ENCODE measurements around the gene NDE1. TPM values are rescaled to one million over a fixed set of nuclear protein-coding genes. Genes with fewer than 3 reads are reported as not detected.
A peak's percentile ranks its signal among the peaks of the same experiment; 100 is the strongest.

NDE1 gene
- total RNA-seq, 2 donors from 2014 or later = 26.5 to 37.0 TPM

DNA sequence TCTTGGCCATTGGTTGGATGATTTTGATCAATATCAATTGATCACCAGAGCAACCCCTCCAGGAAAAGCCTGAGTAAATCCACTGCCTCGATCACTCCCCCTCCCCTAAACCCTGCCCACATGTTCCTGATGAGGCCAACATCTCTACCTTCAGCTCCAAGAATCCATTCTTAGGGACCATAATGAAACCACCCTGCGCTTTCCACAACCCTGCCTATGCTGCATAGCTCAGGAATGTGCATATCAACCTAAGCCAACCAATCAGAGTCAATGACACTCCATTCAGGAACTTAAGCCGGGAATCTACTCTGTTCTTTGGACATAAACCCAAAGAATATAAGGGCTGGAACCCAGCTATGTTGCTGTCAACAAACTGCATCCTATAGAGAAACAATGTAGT, 120.5 kb downstream of the NDE1 start:
- DNase-seq (ENCODE audit: low spot score) = no peak
- no peaks in the 10 kb centered on the region for H3K9me3 ChIP-seq
- no peak overlapping the region for H3K4me3 ChIP-seq
- TF ChIP-seq, protein P1, sequence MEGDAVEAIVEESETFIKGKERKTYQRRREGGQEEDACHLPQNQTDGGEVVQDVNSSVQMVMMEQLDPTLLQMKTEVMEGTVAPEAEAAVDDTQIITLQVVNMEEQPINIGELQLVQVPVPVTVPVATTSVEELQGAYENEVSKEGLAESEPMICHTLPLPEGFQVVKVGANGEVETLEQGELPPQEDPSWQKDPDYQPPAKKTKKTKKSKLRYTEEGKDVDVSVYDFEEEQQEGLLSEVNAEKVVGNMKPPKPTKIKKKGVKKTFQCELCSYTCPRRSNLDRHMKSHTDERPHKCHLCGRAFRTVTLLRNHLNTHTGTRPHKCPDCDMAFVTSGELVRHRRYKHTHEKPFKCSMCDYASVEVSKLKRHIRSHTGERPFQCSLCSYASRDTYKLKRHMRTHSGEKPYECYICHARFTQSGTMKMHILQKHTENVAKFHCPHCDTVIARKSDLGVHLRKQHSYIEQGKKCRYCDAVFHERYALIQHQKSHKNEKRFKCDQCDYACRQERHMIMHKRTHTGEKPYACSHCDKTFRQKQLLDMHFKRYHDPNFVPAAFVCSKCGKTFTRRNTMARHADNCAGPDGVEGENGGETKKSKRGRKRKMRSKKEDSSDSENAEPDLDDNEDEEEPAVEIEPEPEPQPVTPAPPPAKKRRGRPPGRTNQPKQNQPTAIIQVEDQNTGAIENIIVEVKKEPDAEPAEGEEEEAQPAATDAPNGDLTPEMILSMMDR (IDR thresholded peaks at IDR 0.05) = no peak
- no peak for ATAC-seq (ENCODE audit: insufficient number of reproducible peaks, low FRiP score, low read depth)
- peaks cover 52% of the 10 kb centered on the region for H3K36me3 ChIP-seq
- peaks cover 28 to 89% of the 10 kb centered on the region in 2 donors for H3K4me1 ChIP-seq (ENCODE audit: control insufficient read depth in 1 of 2, low read depth in 2 of 2)
- no peaks in the 10 kb centered on the region for H3K27me3 ChIP-seq (replicated peaks; ENCODE audit: insufficient read depth)
- H3K27ac ChIP-seq = peak overlapping the region; percentile 73 to 76

DNA sequence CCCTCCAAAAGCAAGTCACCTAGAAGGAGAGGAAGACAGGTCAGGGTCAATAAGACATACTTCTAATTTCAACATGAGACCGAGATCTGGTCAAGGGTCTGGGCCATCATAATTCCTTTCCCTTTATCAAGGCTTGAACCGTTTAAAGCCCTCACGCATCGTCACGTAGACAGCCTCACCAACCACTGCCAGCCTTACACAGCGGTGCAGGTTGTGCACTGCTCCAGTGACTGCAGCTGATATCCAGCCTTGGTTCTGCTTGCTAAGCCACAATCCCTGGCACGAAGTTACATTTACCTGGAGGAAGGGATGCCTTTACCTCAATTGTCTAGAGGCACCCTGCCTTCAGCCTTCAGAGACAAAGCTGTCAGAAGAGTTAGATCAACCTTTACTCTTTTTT, 121.6 kb downstream of the NDE1 start:
- TF ChIP-seq, protein P1 (IDR thresholded peaks at IDR 0.05) = no peak
- H3K27me3 ChIP-seq (replicated peaks; ENCODE audit: insufficient read depth) = no peaks in the 10 kb centered on the region

DNA sequence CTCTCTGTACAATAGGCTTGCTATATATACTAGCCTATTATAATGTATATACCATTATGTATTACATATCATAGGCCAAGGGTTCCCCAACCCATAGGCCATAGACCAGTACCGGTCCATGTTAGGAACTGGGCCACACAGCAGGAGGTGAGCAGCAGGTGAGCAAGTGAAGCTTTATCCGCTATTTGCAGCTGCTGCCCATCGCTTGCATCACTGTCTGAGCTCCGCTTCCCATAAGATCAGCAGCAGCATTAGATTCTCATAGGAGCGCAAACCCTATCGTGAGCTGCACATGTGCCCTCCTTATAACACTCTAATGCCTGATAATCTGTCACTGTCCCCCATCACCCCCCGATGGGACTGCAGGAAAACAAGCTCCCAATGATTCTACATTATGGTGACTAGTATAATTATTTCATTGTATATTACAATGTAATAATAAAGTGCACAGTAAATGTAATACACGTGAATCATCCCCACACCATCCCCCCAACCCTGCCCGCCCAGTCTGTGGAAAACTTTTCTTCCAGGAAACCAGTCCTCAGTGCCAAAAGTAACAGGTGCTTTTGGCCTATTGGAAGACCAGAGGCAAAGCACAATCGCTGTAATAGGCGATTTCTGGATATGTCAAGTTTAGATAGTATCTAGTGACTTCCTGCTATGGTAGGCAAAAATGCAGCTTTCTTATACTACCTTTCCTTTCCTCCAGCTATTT, 122.7 kb downstream of the NDE1 start:
- Histone ChIP-seq H3K9me3 (no peaks in the 10 kb centered on the region), H3K36me3 (peaks cover 58% of the 10 kb centered on the region), H3K4me1 (ENCODE audit: control insufficient read depth in 1 of 2, low read depth in 2 of 2) (peaks cover 29 to 90% of the 10 kb centered on the region in 2 donors), H3K27ac (peak overlapping the region; percentile 73 to 76), H3K4me3 (no peak overlapping the region), H3K27me3 (replicated peaks; ENCODE audit: insufficient read depth) (no peaks in the 10 kb centered on the region)
- ATAC-seq (ENCODE audit: insufficient number of reproducible peaks, low FRiP score, low read depth) = no peak
- TF ChIP-seq, protein P1 (IDR thresholded peaks at IDR 0.05) = no peak
- no peak for DNase-seq (ENCODE audit: low spot score)

More for the DNA sequence above, 121.6 kb downstream of the NDE1 start:
- Histone ChIP-seq H3K9me3 (no peaks in the 10 kb centered on the region), H3K36me3 (peaks cover 58% of the 10 kb centered on the region), H3K27ac (peak overlapping the region; percentile 73 to 76), H3K4me3 (no peak overlapping the region), H3K4me1 (ENCODE audit: control insufficient read depth in 1 of 2, low read depth in 2 of 2) (peaks cover 29 to 89% of the 10 kb centered on the region in 2 donors)
- DNase-seq (ENCODE audit: low spot score) (no peak), ATAC-seq (ENCODE audit: insufficient number of reproducible peaks, low FRiP score, low read depth) (no peak)

DNA sequence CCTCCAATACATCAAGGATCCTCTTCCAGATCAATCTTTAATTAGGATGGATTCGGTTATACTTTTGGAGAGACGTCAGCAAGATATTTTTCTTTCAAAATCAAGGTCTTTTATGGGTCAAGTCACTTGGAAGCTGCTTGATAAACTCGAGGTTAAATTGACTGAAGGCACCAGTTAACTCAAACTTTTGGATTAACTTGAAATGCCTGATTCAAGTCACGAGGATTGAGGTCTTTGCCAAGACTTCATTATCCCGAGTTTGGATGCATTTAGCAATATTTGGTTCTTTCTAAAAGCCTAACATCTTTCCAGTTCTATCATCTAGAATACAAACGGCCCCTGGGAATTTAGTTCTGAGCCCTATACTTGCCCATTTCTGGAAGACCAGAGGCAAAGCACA, 123.9 kb downstream of the NDE1 start:
- Histone ChIP-seq H3K4me1 (ENCODE audit: control insufficient read depth in 1 of 2, low read depth in 2 of 2) (peaks cover 29 to 97% of the 10 kb centered on the region in 2 donors), H3K27me3 (replicated peaks; ENCODE audit: insufficient read depth) (no peaks in the 10 kb centered on the region), H3K4me3 (no peak overlapping the region), H3K9me3 (no peaks in the 10 kb centered on the region), H3K27ac (peak overlapping the region; percentile 69), H3K36me3 (peaks cover 64% of the 10 kb centered on the region)
- TF ChIP-seq, protein P1 (IDR thresholded peaks at IDR 0.05) = no peak
- ATAC-seq (ENCODE audit: insufficient number of reproducible peaks, low FRiP score, low read depth) (no peak), DNase-seq (ENCODE audit: low spot score) (no peak)

DNA sequence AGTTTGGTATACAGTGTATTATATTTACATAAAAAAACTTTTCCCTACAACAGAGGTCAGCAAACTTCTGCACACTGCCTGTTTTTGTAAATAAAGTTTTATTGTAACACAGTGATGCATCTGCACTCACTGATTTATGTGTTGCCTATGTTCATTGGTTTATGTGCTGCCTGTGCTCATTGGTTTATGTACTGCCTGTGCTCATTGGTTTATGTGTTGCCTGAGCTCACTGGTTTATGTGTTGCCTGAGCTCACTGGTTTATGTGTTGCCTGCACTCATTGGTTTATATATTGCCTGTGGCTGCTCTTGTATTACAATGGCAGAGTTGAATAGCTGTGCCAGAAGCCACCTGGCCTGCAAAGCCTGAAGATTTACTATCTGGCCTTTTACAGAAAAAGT, 125.2 kb downstream of the NDE1 start:
- DNase-seq (ENCODE audit: low spot score) (no peak), ATAC-seq (ENCODE audit: insufficient number of reproducible peaks, low FRiP score, low read depth) (no peak)
- no peaks in the 10 kb centered on the region for H3K27me3 ChIP-seq (replicated peaks; ENCODE audit: insufficient read depth)
- peak overlapping the region; percentile 16 to 26 for H3K27ac ChIP-seq
- H3K4me3 ChIP-seq = no peak overlapping the region
- peaks cover 27 to 95% of the 10 kb centered on the region in 2 donors for H3K4me1 ChIP-seq (ENCODE audit: control insufficient read depth in 1 of 2, low read depth in 2 of 2)
- H3K36me3 ChIP-seq = peaks cover 76% of the 10 kb centered on the region
- TF ChIP-seq, protein P1 (IDR thresholded peaks at IDR 0.05) = no peak
- no peaks in the 10 kb centered on the region for H3K9me3 ChIP-seq
